ENCODE measurements around the gene SNAPC4.

DNA sequence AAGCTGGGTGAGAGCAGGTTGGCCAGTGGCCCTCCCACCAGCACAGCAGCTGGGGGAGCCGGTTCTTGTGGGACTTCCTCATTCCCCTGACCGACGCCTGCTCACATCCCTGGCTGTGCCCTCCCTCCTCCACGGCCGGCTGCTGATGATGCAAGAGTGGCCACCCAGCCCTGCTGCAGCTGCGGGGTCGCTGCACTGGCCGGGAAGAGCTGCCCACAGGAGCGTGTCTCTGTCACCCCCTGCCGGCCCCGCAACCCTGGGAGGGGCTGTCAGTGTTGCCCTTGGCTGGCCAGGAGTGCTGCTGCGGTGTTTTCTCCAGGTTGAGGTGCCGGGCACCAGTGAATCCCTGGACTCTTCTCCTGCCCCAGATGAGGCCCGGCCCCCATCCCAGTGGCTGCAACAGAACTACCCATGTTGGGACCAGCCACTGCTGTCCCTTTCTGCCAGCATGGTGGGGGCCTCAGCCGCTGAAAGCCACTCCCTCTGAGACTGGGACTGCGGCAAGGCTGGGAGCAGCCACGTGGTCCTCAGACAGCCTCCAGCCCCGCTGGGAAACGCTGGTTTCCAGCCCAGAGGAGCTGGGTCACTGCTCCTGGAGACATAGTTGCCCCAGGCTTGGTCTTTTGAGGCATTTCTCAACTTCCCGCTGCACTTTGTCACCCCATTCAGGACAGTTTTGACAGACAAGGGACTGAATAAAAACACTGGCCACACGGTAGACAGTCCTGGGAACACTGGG is 27.2 kb downstream of the SNAPC4 start:
- TF ChIP-seq, protein P1, sequence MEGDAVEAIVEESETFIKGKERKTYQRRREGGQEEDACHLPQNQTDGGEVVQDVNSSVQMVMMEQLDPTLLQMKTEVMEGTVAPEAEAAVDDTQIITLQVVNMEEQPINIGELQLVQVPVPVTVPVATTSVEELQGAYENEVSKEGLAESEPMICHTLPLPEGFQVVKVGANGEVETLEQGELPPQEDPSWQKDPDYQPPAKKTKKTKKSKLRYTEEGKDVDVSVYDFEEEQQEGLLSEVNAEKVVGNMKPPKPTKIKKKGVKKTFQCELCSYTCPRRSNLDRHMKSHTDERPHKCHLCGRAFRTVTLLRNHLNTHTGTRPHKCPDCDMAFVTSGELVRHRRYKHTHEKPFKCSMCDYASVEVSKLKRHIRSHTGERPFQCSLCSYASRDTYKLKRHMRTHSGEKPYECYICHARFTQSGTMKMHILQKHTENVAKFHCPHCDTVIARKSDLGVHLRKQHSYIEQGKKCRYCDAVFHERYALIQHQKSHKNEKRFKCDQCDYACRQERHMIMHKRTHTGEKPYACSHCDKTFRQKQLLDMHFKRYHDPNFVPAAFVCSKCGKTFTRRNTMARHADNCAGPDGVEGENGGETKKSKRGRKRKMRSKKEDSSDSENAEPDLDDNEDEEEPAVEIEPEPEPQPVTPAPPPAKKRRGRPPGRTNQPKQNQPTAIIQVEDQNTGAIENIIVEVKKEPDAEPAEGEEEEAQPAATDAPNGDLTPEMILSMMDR (IDR thresholded peaks at IDR 0.05): no peak
- TF ChIP-seq POLR2A (IDR thresholded peaks at IDR 0.05): no peak
